ENCODE results near the gene HBEGF. TPM values are rescaled to one million over a fixed set of nuclear protein-coding genes. Genes with fewer than 3 reads are reported as not detected.

Gene HBEGF
- total RNA-seq, 1 experiment from 2014 or later, result 2.4 TPM

DNA sequence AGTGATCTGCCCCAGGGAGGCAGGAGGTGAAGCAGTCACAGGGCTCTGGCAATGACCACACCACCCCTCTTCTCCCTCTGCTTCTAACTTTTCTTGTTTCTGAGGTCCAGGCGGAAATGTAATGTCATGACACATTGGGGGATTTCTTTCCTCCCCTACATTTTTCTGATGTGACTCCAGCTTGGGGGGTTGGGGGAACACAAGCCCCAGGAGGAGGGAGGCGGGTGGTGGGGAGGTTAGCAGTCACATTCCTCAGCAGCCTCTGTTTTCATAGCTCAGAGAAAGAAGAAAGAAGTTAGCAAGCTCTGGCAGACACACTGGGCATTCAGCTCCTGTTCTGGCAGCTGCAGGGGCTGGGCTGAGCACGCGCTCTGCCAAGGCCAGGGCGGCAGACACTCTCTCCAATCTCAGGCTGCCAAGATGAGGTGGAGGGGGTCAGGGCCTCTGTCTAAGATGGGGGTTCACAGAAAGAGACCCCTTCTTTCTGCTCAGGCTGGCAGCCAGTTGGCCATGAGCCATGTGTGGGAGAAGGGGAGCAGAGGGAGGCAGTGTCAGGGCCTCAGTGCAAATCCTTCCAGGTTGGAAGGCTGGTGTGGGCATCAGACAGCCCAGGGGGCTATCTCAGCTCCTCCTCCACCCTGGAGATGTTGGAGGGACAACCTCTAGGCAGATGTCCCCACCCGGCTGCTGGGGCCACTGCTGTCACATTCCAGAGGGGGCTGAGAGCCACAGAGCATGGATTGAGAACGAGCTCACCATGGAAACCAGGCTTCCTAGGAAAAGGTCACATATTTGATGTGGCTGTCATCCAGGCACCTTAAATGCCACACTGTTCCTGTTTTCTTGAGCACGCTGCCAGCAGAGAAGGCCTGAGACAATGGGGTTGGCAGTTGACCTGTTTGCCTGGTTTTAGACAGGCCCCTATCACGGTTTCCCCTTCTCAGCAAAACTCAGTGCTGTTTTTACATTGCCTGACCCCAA is 23.4 kb downstream of the HBEGF start:
- Histone ChIP-seq H2BK20ac (ENCODE audit: low read depth, low read length, poor library complexity, severe bottlenecking) (no peak overlapping the region), H4K91ac (ENCODE audit: insufficient read length, low read depth, low read length) (no peak overlapping the region), H3K27me3 (ENCODE audit: insufficient read depth, low read length) (no peaks in the 10 kb centered on the region), H3K18ac (ENCODE audit: insufficient read length, low read depth, low read length) (no peak overlapping the region), H2BK12ac (ENCODE audit: insufficient read length, low read depth, low read length) (no peak overlapping the region), H4K8ac (replicated peaks; ENCODE audit: insufficient read length, low read depth, low read length) (no peak overlapping the region), H3K9ac (ENCODE audit: extremely low read depth, insufficient read length, low read length) (no peak overlapping the region), H2BK5ac (ENCODE audit: insufficient read length, low read length) (no peak overlapping the region), H3K27ac (ENCODE audit: insufficient read length, low read depth, low read length) (no peak overlapping the region), H3K4ac (ENCODE audit: low read depth, low read length) (no peak overlapping the region), H3K4me1 (ENCODE audit: insufficient read depth, low read length) (no peaks in the 10 kb centered on the region), H3T11ph (ENCODE audit: low read length) (no peak overlapping the region), H2AK5ac (ENCODE audit: insufficient read length, low read length) (no peak overlapping the region), H3K79me1 (ENCODE audit: insufficient read depth, low read depth, low read length, poor library complexity, severe bottlenecking) (no peaks in the 10 kb centered on the region), H4K5ac (ENCODE audit: insufficient read length, low read depth, low read length) (no peak overlapping the region), H3K23ac (ENCODE audit: insufficient read length, low read depth, low read length) (no peak overlapping the region), H3K56ac (ENCODE audit: insufficient read length, low read depth, low read length) (no peak overlapping the region), H2AFZ (ENCODE audit: low read length) (no peak overlapping the region), H2BK15ac (ENCODE audit: low read depth, low read length) (no peak overlapping the region), H3K79me2 (ENCODE audit: insufficient read depth, low read length) (no peaks in the 10 kb centered on the region), H4K20me1 (ENCODE audit: control insufficient read depth, insufficient read depth, insufficient read length) (no peaks in the 10 kb centered on the region), H3K23me2 (ENCODE audit: insufficient read length, low read depth, low read length, poor library complexity, severe bottlenecking) (no peaks in the 10 kb centered on the region), H3K14ac (ENCODE audit: insufficient read depth, low read length) (no peak overlapping the region), H3K9me3 (ENCODE audit: control insufficient read depth, low read depth, low read length) (no peaks in the 10 kb centered on the region), H3K4me2 (ENCODE audit: insufficient read depth, insufficient read length, low read length) (no peak overlapping the region), H2BK120ac (ENCODE audit: low read depth, low read length, poor library complexity, severe bottlenecking) (no peak overlapping the region)
- TF ChIP-seq, protein P1, sequence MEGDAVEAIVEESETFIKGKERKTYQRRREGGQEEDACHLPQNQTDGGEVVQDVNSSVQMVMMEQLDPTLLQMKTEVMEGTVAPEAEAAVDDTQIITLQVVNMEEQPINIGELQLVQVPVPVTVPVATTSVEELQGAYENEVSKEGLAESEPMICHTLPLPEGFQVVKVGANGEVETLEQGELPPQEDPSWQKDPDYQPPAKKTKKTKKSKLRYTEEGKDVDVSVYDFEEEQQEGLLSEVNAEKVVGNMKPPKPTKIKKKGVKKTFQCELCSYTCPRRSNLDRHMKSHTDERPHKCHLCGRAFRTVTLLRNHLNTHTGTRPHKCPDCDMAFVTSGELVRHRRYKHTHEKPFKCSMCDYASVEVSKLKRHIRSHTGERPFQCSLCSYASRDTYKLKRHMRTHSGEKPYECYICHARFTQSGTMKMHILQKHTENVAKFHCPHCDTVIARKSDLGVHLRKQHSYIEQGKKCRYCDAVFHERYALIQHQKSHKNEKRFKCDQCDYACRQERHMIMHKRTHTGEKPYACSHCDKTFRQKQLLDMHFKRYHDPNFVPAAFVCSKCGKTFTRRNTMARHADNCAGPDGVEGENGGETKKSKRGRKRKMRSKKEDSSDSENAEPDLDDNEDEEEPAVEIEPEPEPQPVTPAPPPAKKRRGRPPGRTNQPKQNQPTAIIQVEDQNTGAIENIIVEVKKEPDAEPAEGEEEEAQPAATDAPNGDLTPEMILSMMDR (conservative IDR thresholded peaks at IDR 0.05), result no peak
- no peaks in the 10 kb centered on the region for H3K36me3 Mint-ChIP-seq (ENCODE audit: insufficient read depth in 1 of 3, low read depth in 3 of 3)
- no peak overlapping the region for H3K27ac Mint-ChIP-seq
- H3K9me3 Mint-ChIP-seq, result no peaks in the 10 kb centered on the region; a peak in 1 of 5 replicates
- DNase-seq, result no peak
- peaks cover 7 to 11% of the 10 kb centered on the region in 2 experiments for H3K4me1 Mint-ChIP-seq
- H3K4me3 Mint-ChIP-seq, result no peak overlapping the region
- H3K27me3 Mint-ChIP-seq (ENCODE audit: low read depth), result no peaks in the 10 kb centered on the region; the same call in none of the 2 replicates
- WGBS (ENCODE audit: extremely low coverage, insufficient read length, low lambda C conversion rate), result no CpG with 5 or more reads among the region's 9 CpGs

All from H9 (cell line).